ELF-1 (cell line): ENCODE measurements around the gene ADGRL1.
"Not testable (repeated sequence)": the region's sequence is repeated elsewhere in the genome, so short reads cannot be mapped to it uniquely, and the experiment has no call there.

Experiments used
- DNase-seq: peaks from one replicate; pipeline ENCODE4 v3.0.0-alpha.2; 2016; ENCODE audit warnings: low read depth, low spot score

The ADGRL1 gene

GRCh38 chr19:14161305-14161704 is 44.7 kb downstream of the ADGRL1 start:
- DNase-seq = no peak

- no peak for DNase-seq
Observed at GRCh38 chr19:14160017-14160703, 45.8 kb downstream of the ADGRL1 start.

- no peak for DNase-seq
Observed at GRCh38 chr19:14159059-14159458, 46.9 kb downstream of the ADGRL1 start.

- no peak for DNase-seq
Observed at GRCh38 chr19:14158276-14159023, 47.5 kb downstream of the ADGRL1 start.

GRCh38 chr19:14156971-14157717 is 48.8 kb downstream of the ADGRL1 start:
- DNase-seq = no peak

GRCh38 chr19:14156122-14156521 is 49.8 kb downstream of the ADGRL1 start:
- DNase-seq = no peak

GRCh38 chr19:14155371-14155770 is 50.6 kb downstream of the ADGRL1 start:
- no peak for DNase-seq

- no peak for DNase-seq
Observed at GRCh38 chr19:14152713-14153112, 53.3 kb downstream of the ADGRL1 start.

- no peak for DNase-seq
Observed at GRCh38 chr19:14150770-14151661, 55.0 kb downstream of the ADGRL1 start.

- peak; percentile 57 for DNase-seq
Observed at GRCh38 chr19:14150041-14150769, 55.8 kb downstream of the ADGRL1 start.

GRCh38 chr19:14149509-14149994 is 56.4 kb downstream of the ADGRL1 start:
- no peak for DNase-seq

- no peak for DNase-seq
Observed at GRCh38 chr19:14148751-14149410, 57.1 kb downstream of the ADGRL1 start.

GRCh38 chr19:14147797-14148605 is 58.0 kb downstream of the ADGRL1 start:
- peak; percentile 79 for DNase-seq

GRCh38 chr19:14146789-14147216 is 59.2 kb downstream of the ADGRL1 start:
- DNase-seq = no peak

- DNase-seq = not testable (repeated sequence)
Observed at GRCh38 chr19:14146169-14146568, 59.8 kb downstream of the ADGRL1 start.

GRCh38 chr19:14145381-14145780 is 60.6 kb downstream of the ADGRL1 start:
- DNase-seq = no peak

- no peak for DNase-seq
Observed at GRCh38 chr19:14142262-14143190, 63.4 kb downstream of the ADGRL1 start.

GRCh38 chr19:14141041-14141440 is 64.9 kb downstream of the ADGRL1 start:
- no peak for DNase-seq
